HL-60/S4 treated with retinoic acid at 250 ng/mL for 4 days and 3 days (cell line): ENCODE results near the gene TMEM45B.
"Not testable (repeated sequence)": the region's sequence is repeated elsewhere in the genome, so short reads cannot be mapped to it uniquely, and the experiment has no call there.

Source experiments
- in situ Hi-C: fragments of 300-500 bp; cut with MboI; formaldehyde crosslinking; loops from 2 replicates; pipeline ENCODE4 v1.7.0; 2022; ENCODE audit warnings: low sequenced_read_pairs

TMEM45B gene

GRCh38 chr11:129849447-129850130 is 33.9 kb downstream of the TMEM45B start:
- in situ Hi-C loops = no loop called here

- in situ Hi-C loops = no loop called here
Measured at GRCh38 chr11:129852125-129852740, 36.6 kb downstream of the TMEM45B start.

- in situ Hi-C loops = no loop called here
Measured at GRCh38 chr11:129853518-129854231, 38.0 kb downstream of the TMEM45B start.

GRCh38 chr11:129854232-129854805 is 38.7 kb downstream of the TMEM45B start:
- in situ Hi-C loops = no loop called here

- in situ Hi-C loops = no loop called here
Measured at GRCh38 chr11:129855086-129855485, 39.4 kb downstream of the TMEM45B start.

GRCh38 chr11:129856036-129856435 is 40.4 kb downstream of the TMEM45B start:
- in situ Hi-C loops = no loop called here

- in situ Hi-C loops = no loop called here
Measured at GRCh38 chr11:129861702-129862522, 46.3 kb downstream of the TMEM45B start.

GRCh38 chr11:129864811-129865210 is 49.2 kb downstream of the TMEM45B start:
- in situ Hi-C loops = no loop called here

- in situ Hi-C loops = no loop called here
Measured at GRCh38 chr11:129865701-129866100, 50.1 kb downstream of the TMEM45B start.

GRCh38 chr11:129866311-129866710 is 50.7 kb downstream of the TMEM45B start:
- in situ Hi-C loops = no loop called here

GRCh38 chr11:129868626-129869025 is 53.0 kb downstream of the TMEM45B start:
- in situ Hi-C loops = not testable (repeated sequence)

- in situ Hi-C loops = no loop called here
Measured at GRCh38 chr11:129871914-129872313, 56.3 kb downstream of the TMEM45B start.

- in situ Hi-C loops = no loop called here
Measured at GRCh38 chr11:129880311-129880710, 64.7 kb downstream of the TMEM45B start.

- in situ Hi-C loops = no loop called here
Measured at GRCh38 chr11:129881570-129882170, 66.0 kb downstream of the TMEM45B start.

GRCh38 chr11:129884581-129884980 is 68.9 kb downstream of the TMEM45B start:
- in situ Hi-C loops = no loop called here

- in situ Hi-C loops = no loop called here
Measured at GRCh38 chr11:129885381-129885780, 69.7 kb downstream of the TMEM45B start.

GRCh38 chr11:129888451-129888850 is 72.8 kb downstream of the TMEM45B start:
- in situ Hi-C loops = no loop called here

GRCh38 chr11:129894278-129895125 is 78.9 kb downstream of the TMEM45B start:
- in situ Hi-C loops = no loop called here
